Uterus (tissue), 2 donors: ENCODE measurements around the gene CSGALNACT2.

Experiments used
- POLR2A ChIP-seq, 2 donors: fragments of 450-650 bp; IDR thresholded peaks; one replicate each; pipeline ENCODE4 v1.6.1; 2016; ENCODE audit warnings: antibody characterized with exemption in 2 of 2, mild to moderate bottlenecking in 1 of 2, moderate library complexity in 1 of 2
- TF ChIP-seq, protein P1 (sequence below), 4 experiments: fragments of 200-600 bp in 2 of 4; fragments of 450-650 bp in 2 of 4; sonication (generic) in 2 of 4; IDR thresholded peaks; one replicate each; pipeline ENCODE4 v1.5.1; 2016 to 2019; ENCODE audit warnings: antibody characterized with exemption in 4 of 4, mild to moderate bottlenecking in 2 of 4, moderate library complexity in 1 of 4

DNA sequence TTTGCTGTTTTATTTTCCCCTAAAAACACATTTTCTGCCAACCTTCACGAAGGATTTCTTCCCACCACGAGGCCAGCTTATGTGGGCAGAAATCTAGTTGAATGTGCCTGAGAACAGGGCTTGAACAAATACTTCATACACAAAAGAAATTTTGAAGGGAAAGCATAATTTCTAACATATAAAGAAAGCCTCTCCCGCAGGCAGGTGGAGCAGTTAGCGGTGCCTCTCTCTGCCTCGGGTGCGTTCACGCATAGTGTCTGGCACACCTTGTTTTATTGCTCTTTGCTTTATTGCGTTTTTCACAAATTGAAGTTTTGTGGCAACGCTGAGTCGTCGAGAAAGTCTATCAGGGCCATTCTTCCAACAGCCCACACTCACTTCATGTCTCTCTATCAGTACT is 7.0 kb upstream of the CSGALNACT2 start:
- TF ChIP-seq, protein P1, sequence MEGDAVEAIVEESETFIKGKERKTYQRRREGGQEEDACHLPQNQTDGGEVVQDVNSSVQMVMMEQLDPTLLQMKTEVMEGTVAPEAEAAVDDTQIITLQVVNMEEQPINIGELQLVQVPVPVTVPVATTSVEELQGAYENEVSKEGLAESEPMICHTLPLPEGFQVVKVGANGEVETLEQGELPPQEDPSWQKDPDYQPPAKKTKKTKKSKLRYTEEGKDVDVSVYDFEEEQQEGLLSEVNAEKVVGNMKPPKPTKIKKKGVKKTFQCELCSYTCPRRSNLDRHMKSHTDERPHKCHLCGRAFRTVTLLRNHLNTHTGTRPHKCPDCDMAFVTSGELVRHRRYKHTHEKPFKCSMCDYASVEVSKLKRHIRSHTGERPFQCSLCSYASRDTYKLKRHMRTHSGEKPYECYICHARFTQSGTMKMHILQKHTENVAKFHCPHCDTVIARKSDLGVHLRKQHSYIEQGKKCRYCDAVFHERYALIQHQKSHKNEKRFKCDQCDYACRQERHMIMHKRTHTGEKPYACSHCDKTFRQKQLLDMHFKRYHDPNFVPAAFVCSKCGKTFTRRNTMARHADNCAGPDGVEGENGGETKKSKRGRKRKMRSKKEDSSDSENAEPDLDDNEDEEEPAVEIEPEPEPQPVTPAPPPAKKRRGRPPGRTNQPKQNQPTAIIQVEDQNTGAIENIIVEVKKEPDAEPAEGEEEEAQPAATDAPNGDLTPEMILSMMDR (IDR thresholded peaks at IDR 0.05) = no peak
- TF ChIP-seq POLR2A (IDR thresholded peaks at IDR 0.05) = no peak
